Measurements from ENCODE around the gene RARRES2.

The RARRES2 gene

DNA sequence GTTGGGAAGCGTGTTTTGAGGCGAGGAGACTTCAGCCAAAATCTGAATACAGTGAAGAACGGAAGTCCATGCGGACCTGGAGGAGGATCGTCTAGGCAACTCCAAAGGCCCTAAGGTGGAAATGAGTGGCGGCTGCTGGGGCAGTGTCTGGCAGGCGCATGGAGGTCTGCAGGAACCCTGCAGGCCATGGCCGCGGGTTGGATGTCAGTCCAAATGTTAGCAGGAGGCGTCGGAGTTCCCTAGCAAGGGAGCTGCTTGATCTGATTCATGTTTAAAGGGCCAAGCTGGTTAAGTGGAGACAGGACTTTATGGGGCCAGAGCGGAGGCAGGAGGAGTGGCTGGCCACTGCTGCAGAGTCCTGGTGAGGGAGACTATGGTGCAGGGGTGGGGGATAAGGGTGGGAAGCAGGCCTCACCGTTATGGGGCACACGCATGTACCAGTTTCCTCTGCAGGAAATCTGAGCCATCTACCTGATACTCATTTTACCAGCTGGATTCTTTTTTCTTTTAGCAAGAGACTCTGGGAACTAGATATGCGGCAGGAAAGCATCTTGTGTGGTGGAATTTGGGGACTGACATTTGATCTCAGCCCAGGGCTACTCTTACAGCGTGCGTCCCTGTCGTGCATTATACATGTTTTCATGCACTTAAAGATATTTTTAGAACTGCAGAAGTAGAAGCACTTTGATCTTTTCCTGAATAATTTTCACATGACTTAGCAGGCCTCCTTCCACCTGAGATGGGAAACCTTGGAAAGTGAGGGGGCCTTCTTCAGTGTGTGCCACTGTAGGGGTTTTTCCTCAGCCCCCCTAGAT, 20.6 kb upstream of the RARRES2 start:
- no peak for DNase-seq

DNA sequence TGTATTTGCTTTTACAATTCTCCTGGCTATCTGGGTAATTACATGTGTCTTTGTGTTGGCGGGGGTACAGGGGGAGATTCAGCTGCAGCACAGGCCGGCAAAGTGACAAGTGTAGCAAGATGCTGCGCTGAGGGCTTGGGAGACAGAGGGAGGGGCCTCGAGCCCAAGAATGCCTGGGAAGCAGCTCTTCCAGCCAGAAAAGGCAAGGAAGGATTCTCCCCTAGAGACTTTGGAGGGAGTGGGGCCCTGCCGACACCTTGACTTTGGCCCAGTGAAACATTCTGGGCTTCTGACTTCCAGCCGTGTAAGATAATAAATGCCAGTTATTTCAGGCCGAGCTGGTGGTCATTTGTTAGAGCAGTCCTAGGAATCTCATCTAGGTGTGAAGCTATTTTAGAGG, 20.0 kb upstream of the RARRES2 start:
- DNase-seq, result no peak

- no peak for DNase-seq
Measured at GRCh38 chr7:150360363-150361058, 19.1 kb upstream of the RARRES2 start.

GRCh38 chr7:150359622-150360362, 18.4 kb upstream of the RARRES2 start:
- no peak for DNase-seq

GRCh38 chr7:150358988-150359621, 17.7 kb upstream of the RARRES2 start:
- no peak for DNase-seq

DNA sequence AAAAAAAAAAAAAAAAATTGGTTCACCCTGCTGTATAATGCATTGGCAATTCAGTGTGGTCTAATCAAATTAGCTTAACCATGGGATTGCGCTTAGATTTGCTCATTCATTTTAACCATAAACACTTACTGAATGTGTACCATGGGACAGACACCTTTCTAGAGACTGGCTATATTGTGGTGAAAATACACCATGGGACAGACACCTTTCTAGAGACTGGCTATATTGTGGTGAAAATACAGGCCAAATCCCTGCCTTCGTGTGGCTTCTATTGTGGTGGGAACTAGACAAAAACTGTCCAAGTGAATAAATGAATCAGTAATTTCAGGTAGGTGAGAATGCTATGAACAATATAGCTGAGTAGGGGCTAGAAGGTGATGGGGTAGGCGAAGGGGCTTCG, 17.0 kb upstream of the RARRES2 start:
- DNase-seq, result no peak

GRCh38 chr7:150357771-150358427, 16.5 kb upstream of the RARRES2 start:
- DNase-seq, result peak; percentile 25 to 64 (median 53)

DNA sequence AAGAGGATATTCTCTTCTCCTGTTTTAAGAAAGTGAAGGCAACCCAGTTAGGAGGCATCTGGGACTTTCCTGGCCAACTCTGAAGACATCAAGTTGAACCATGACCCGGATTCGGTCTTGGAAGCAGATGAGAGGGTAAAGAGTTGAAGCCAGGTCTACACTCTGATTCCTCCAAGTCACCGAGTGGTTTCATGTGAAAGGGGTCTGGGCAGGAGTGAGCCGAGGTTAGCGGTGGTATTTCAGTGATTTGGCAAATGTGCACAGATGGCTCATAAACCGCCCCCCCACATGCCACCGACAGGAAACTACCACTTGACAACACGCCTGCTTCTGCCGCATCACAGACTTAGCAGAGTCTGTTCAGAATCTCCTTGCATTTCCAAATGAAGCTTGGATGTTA, 15.8 kb upstream of the RARRES2 start:
- DNase-seq, result peak; percentile 23 to 43 (median 32)

DNA sequence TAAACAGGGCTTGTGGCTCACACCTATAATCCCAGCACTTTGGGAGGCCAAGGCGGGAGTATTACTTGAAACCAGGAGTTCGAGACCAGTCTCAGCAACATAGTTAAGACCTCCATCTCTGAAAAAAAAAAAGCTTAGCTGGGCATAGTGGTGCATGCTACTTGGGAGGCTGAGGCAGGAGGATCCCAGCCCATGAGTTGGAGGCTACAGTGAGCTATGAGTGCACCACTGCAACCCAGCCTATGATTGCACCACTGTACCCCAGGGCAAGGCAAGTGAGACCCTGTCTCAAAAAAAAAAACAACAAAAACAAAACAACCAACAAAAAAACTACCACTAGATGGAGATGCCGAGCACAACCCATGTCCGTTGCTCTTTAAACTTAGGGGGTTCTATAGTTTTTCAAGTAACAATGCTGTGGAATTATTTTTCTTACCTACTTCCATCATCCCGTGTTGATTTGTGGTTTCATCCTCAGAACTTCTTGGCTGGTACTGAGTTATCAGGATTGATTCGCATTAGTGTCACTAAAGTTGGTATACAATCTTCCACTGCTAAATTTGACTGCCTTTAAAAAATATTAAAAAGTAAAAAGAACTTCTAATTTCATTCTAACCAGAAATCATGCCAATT, 15.0 kb upstream of the RARRES2 start:
- DNase-seq, result peak in 3 of 4 experiments; percentile 43 to 64 (median 48)

DNA sequence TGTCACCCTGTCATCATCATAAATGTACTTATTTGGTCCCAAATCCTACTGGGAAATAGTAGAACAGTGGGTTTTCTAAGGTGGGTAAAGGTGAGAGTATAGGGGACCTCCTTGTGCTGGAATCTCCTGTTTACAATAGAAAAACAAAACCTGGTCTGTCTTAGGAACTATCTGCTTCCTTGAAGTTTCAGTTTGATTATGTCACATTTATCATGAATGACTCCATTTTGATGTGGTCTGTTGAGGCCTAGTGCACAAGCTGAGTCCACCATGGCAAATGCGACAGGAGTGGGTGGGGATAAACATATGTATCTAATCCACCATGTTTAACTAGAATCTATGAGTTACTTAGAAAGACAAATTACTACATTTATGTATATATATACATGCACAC, 14.2 kb upstream of the RARRES2 start:
- DNase-seq, result no peak

GRCh38 chr7:150351587-150352194, 10.3 kb upstream of the RARRES2 start:
- peak in 2 of 4 experiments; percentile 36 to 51 for DNase-seq

- DNase-seq, result no peak
Measured at GRCh38 chr7:150346922-150347321, 5.5 kb upstream of the RARRES2 start.

DNA sequence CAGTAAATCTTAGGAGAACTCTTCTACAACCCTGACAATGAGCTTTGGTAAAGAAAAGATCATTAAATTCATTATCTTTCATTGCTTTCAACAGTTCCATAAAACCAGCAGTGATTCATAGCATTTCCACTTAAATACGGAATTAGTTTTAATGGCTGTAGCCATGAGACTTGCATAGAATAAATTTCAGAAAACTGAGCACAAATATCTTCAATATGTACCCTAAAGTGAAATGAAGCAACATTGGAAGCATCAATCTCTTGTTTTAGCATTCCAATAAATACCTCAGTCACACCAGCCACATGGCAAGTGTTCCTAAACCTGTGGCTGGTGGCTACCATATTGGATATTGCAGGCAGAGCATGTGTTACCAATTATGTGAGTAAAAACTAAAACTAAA, 3.6 kb upstream of the RARRES2 start:
- DNase-seq, result no peak

GRCh38 chr7:150344299-150344698, 2.9 kb upstream of the RARRES2 start:
- DNase-seq, result no peak

DNA sequence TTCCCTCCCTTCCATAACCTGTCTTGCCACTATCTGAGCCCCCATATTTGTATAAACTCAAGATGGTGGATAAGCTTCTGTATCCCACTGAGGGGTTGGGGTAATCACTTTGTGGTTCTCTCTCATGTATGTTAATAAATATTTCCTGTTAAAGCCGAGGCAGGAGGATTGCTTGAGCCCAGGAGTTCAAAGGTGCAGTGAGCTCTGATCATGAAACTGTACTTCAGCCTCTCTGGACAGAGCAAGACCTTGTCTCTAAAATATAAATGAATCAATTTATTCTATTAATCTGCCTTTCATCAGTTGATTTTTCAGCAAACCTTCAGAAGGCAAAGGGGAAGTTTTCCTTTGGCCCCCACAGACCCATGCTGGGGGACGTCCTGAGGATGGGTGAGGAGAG, 1.8 kb upstream of the RARRES2 start:
- no peak for DNase-seq

GRCh38 chr7:150342121-150342408, 636 bp upstream of the RARRES2 start:
- no peak for DNase-seq

- no peak for DNase-seq
Measured at GRCh38 chr7:150340875-150341262, 560 bp downstream of the RARRES2 start.

- peak in 1 of 4 experiments; percentile 56 for DNase-seq
Measured at GRCh38 chr7:150340024-150340749, 1.2 kb downstream of the RARRES2 start.

GRCh38 chr7:150339409-150339809, 2.0 kb downstream of the RARRES2 start:
- DNase-seq, result no peak

GRCh38 chr7:150338166-150338829, 3.1 kb downstream of the RARRES2 start:
- no peak for DNase-seq

Measured in suppressor macrophage (primary cell).